IMR-90 (cell line): Measurements from ENCODE around the gene SH3TC1. TPM values are rescaled to one million over a fixed set of nuclear protein-coding genes. Genes with fewer than 3 reads are reported as not detected.

Experiments
- ATAC-seq: fragments of 200-7000 bp; cut with Tn5 transposase; 2 replicates; pipeline ENCODE4 v1.9.1; 2020; ENCODE audit warnings: low read depth, mild to moderate bottlenecking, moderate library complexity
- BruUV-seq: library from RNA; stranded (reverse); fragments of 400-500 nt; replicated peaks from 2 replicates; lab custom pipeline; 2021; lab: Mats Ljungman, UMichigan
- CTCF ChIA-PET: fragments of 300-600 bp; formaldehyde crosslinking; extraction: SDS; loops from one replicate; lab custom pipeline; 2021; ENCODE audit warnings: antibody characterized with exemption; lab: Yijun Ruan, JAX
- POLR2A ChIA-PET: fragments of 300-600 bp; sonication (Branson Sonifier 250); formaldehyde crosslinking; loops from one replicate; lab custom pipeline; 2022; ENCODE audit warnings: antibody characterized with exemption; ENCODE audit not compliant: unreplicated experiment; lab: Charles Lee
- DNase-seq: peaks from one replicate; pipeline ENCODE4 v3.0.0; 2013
- H2AFZ ChIP-seq: replicated peaks from 2 replicates; pipeline ENCODE3; 2013; ENCODE audit warnings: low read length, mild to moderate bottlenecking; ENCODE audit not compliant: poor library complexity
- H2AK5ac ChIP-seq: 2 replicates; pipeline ENCODE4 v1.6.1; 2013; ENCODE audit warnings: low read depth, low read length, inconsistent platforms
- H2AK9ac ChIP-seq: replicated peaks from 2 replicates; pipeline ENCODE3; 2013; ENCODE audit warnings: mild to moderate bottlenecking, low read depth, low read length, moderate library complexity; ENCODE audit not compliant: poor library complexity
- H2BK120ac ChIP-seq: 2 replicates; pipeline ENCODE4 v1.6.1; 2013; ENCODE audit warnings: low read depth, low read length, inconsistent platforms
- H2BK15ac ChIP-seq: 3 replicates; pipeline ENCODE4 v1.6.1; 2013; ENCODE audit warnings: low read depth, low read length, inconsistent platforms
- H2BK20ac ChIP-seq: 2 replicates; pipeline ENCODE4 v1.6.1; 2013; ENCODE audit warnings: low read depth, mild to moderate bottlenecking, inconsistent platforms, low read length, moderate library complexity
- H2BK5ac ChIP-seq: 2 replicates; pipeline ENCODE4 v1.6.1; 2013; ENCODE audit warnings: mild to moderate bottlenecking, low read depth, low read length, inconsistent platforms; ENCODE audit not compliant: poor library complexity, severe bottlenecking
- H3K14ac ChIP-seq: replicated peaks from 2 replicates; pipeline ENCODE4 v1.6.1; 2013; ENCODE audit warnings: low read depth, low read length, inconsistent platforms
- H3K18ac ChIP-seq: 2 replicates; pipeline ENCODE4 v1.6.1; 2013; ENCODE audit warnings: low read depth, low read length, control low read depth
- H3K23ac ChIP-seq: 2 replicates; pipeline ENCODE4 v1.6.1; 2013; ENCODE audit warnings: low read depth, low read length, inconsistent platforms
- H3K27ac ChIP-seq: 2 replicates; pipeline ENCODE4 v1.5.1; 2013; ENCODE audit warnings: mild to moderate bottlenecking, control low read depth, low read length; ENCODE audit not compliant: insufficient read depth
- H3K27me3 ChIP-seq: 2 replicates; pipeline ENCODE4 v1.6.1; 2013; ENCODE audit warnings: low read length; ENCODE audit not compliant: control insufficient read depth, insufficient read depth
- H3K36me3 ChIP-seq: 2 replicates; pipeline ENCODE4 v1.6.1; 2013; ENCODE audit warnings: low read length, mixed read lengths; ENCODE audit not compliant: control insufficient read depth, insufficient read depth
- H3K4ac ChIP-seq: 2 replicates; pipeline ENCODE4 v1.6.1; 2013; ENCODE audit warnings: low read depth, low read length, inconsistent platforms
- H3K4me1 ChIP-seq: 2 replicates; pipeline ENCODE4 v1.6.1; 2013; ENCODE audit warnings: low read length, mixed read lengths; ENCODE audit not compliant: control insufficient read depth, insufficient read depth
- H3K4me2 ChIP-seq: 2 replicates; pipeline ENCODE4 v1.6.1; 2013; ENCODE audit warnings: low read depth, mild to moderate bottlenecking, control low read depth, low read length, moderate library complexity
- H3K4me3 ChIP-seq: 2 replicates; pipeline ENCODE4 v1.5.1; 2013; ENCODE audit warnings: low read depth, mild to moderate bottlenecking, control low read depth, low read length, moderate library complexity; ENCODE audit not compliant: insufficient read depth
- H3K56ac ChIP-seq: 2 replicates; pipeline ENCODE4 v1.6.1; 2013; ENCODE audit warnings: low read length, inconsistent platforms; ENCODE audit not compliant: insufficient read depth; ENCODE audit errors: extremely low read depth
- H3K79me1 ChIP-seq, 2 experiments: 2 replicates each; pipeline ENCODE4 v1.6.1; 2013; ENCODE audit warnings: low read length in 2 of 2, inconsistent platforms in 1 of 2, low read depth in 1 of 2
- H3K9ac ChIP-seq: 2 replicates; pipeline ENCODE4 v1.6.1; 2013; ENCODE audit warnings: low read depth, low read length, control low read depth
- H3K9me1 ChIP-seq: 2 replicates; pipeline ENCODE4 v1.6.1; 2013; ENCODE audit warnings: low read length, inconsistent platforms; ENCODE audit not compliant: insufficient read depth
- H3K9me3 ChIP-seq: 2 replicates; pipeline ENCODE4 v1.6.1; 2013; ENCODE audit warnings: low read length; ENCODE audit not compliant: control insufficient read depth, insufficient read depth
- H4K20me1 ChIP-seq: 2 replicates; pipeline ENCODE4 v1.6.1; 2013; ENCODE audit warnings: low read length, inconsistent platforms; ENCODE audit not compliant: insufficient read depth
- H4K5ac ChIP-seq: 2 replicates; pipeline ENCODE4 v1.6.1; 2013; ENCODE audit warnings: mild to moderate bottlenecking, low read depth, low read length, control low read depth
- H4K8ac ChIP-seq, 2 experiments: 2 replicates each; pipeline ENCODE4 v1.6.1; 2013; ENCODE audit warnings: low read depth in 2 of 2, low read length in 2 of 2, control low read depth in 1 of 2, inconsistent platforms in 1 of 2
- H4K91ac ChIP-seq: 2 replicates; pipeline ENCODE4 v1.6.1; 2013; ENCODE audit warnings: low read depth, low read length, inconsistent platforms; ENCODE audit not compliant: insufficient read depth
- MAFK ChIP-seq: IDR thresholded peaks from 2 replicates; pipeline ENCODE4 v1.6.1; 2012; ENCODE audit warnings: low read depth, low read length, improper control_type of control experiment
- MXI1 ChIP-seq: IDR thresholded peaks from 2 replicates; pipeline ENCODE4 v1.6.1; 2012; ENCODE audit warnings: low read depth, mild to moderate bottlenecking, low read length, moderate library complexity, borderline replicate concordance
- RAD21 ChIP-seq: IDR thresholded peaks from 2 replicates; pipeline ENCODE4 v1.6.1; 2012; ENCODE audit warnings: low read length, improper control_type of control experiment
- RFX5 ChIP-seq: IDR thresholded peaks from 2 replicates; pipeline ENCODE4 v1.8.0; 2012; ENCODE audit warnings: low read depth, mild to moderate bottlenecking, low read length, moderate library complexity
- WGBS, 2 experiments: methylation state at CpG; one replicate each; pipeline versions ENCODE4 v1.1.5 to v1.1.7; 2013; ENCODE audit warnings: missing lambda C conversion rate in 2 of 2; ENCODE audit not compliant: insufficient read length in 1 of 2; ENCODE audit errors: extremely low coverage in 2 of 2; 5-methylcytosine and 5-hydroxymethylcytosine counted together
- dilution Hi-C: fragments of 300-500 bp; cut with HindIII; formaldehyde crosslinking; loops from one replicate; pipeline ENCODE4 v1.14.3; 2018; ENCODE audit warnings: low sequenced_read_pairs; ENCODE audit not compliant: unreplicated experiment
- in situ Hi-C: fragments of 300-500 bp; cut with MboI; formaldehyde crosslinking; loops from 3 replicates; pipeline ENCODE4 v1.14.3; 2019; ENCODE audit warnings: low sequenced_read_pairs, inconsistent platforms, mixed read lengths
- intact Hi-C: fragments of 100-400 bp; cut with micrococcal nuclease; formaldehyde crosslinking; loops from 2 replicates; pipeline ENCODE4 v1.10.0; 2022
- polyA plus RNA-seq, 3 experiments: library from polyadenylated mRNA; depleted of rRNA; stranded (reverse); fragments of >200 nt; gene quantifications; 2 replicates each; pipeline ENCODE4 v1.2.3, GENCODE V29; 2012; ENCODE audit warnings: low replicate concordance in 1 of 3
- total RNA-seq: library from RNA; depleted of rRNA; stranded (reverse); fragments of >200 nt; gene quantifications from 2 replicates; pipeline ENCODE4 v1.2.3, GENCODE V29; 2012

The SH3TC1 gene
- total and polyA plus RNA-seq, 2 of the 4 experiments (the other 2 are of a cell fraction) = 1.6 to 2.2 TPM

GRCh38 chr4:8157944-8158709 lies 41.0 kb upstream of the SH3TC1 start:
- TF ChIP-seq RFX5 (no peak), RAD21 (no peak), MXI1 (no peak), MAFK (no peak)
- ChIA-PET POLR2A (no interaction called here), CTCF (interaction anchor here (1.3 kb wide), 1 partner anchor 19 kb away, joined by 3 read pairs; no protein-coding TSS in a partner anchor)
- no peak overlapping the region for H2AK9ac ChIP-seq
- no peak overlapping the region for H2BK5ac ChIP-seq
- no peak overlapping the region for H3K56ac ChIP-seq
- H3K9me1 ChIP-seq = 0 out of 2 replicates have a peak, but pooled peaks cover 4% of the 10 kb centered on the region
- ATAC-seq = peak; percentile 1
- no peaks in the 10 kb centered on the region for H3K79me1 ChIP-seq
- H3K18ac ChIP-seq = no peak overlapping the region
- in situ Hi-C loops = no loop called here
- H2BK20ac ChIP-seq = no peak overlapping the region
- H4K91ac ChIP-seq = no peak overlapping the region
- intact Hi-C loops = no loop called here
- H4K8ac ChIP-seq = no peak overlapping the region
- no peak overlapping the region for H3K9ac ChIP-seq
- peak overlapping the region; percentile 59 for H3K4me2 ChIP-seq
- no peak overlapping the region for H2BK120ac ChIP-seq
- no peak overlapping the region for H2BK15ac ChIP-seq
- H3K14ac ChIP-seq = no peak overlapping the region
- H3K9me3 ChIP-seq = no peaks in the 10 kb centered on the region
- peak overlapping the region; percentile 23 for H3K4me3 ChIP-seq
- H3K23ac ChIP-seq = no peak overlapping the region
- H3K27ac ChIP-seq = no peak overlapping the region
- BruUV-seq = no TSS peak
- 7% methylated on average over 31 of the region's 70 CpGs; no CpG with 5 or more reads in 1 of the 2 experiments for WGBS, 2 experiments
- H2AFZ ChIP-seq = peak overlapping the region; percentile 99
- H3K36me3 ChIP-seq = no peaks in the 10 kb centered on the region
- no peak for DNase-seq
- no peak overlapping the region for H3K4ac ChIP-seq
- peaks cover 53% of the 10 kb centered on the region for H3K27me3 ChIP-seq
- H4K20me1 ChIP-seq = no peaks in the 10 kb centered on the region; the same call in 1 of the 2 replicates
- dilution Hi-C loops = no loop called here
- H3K4me1 ChIP-seq = peaks cover 5% of the 10 kb centered on the region; the same call in 1 of the 2 replicates
- no peak overlapping the region for H4K5ac ChIP-seq
- no peak overlapping the region for H2AK5ac ChIP-seq
